ENCODE measurements around the gene DLGAP4.
"Not testable (repeated sequence)": the region's sequence is repeated elsewhere in the genome, so short reads cannot be mapped to it uniquely, and the experiment has no call there.

The DLGAP4 gene

DNA sequence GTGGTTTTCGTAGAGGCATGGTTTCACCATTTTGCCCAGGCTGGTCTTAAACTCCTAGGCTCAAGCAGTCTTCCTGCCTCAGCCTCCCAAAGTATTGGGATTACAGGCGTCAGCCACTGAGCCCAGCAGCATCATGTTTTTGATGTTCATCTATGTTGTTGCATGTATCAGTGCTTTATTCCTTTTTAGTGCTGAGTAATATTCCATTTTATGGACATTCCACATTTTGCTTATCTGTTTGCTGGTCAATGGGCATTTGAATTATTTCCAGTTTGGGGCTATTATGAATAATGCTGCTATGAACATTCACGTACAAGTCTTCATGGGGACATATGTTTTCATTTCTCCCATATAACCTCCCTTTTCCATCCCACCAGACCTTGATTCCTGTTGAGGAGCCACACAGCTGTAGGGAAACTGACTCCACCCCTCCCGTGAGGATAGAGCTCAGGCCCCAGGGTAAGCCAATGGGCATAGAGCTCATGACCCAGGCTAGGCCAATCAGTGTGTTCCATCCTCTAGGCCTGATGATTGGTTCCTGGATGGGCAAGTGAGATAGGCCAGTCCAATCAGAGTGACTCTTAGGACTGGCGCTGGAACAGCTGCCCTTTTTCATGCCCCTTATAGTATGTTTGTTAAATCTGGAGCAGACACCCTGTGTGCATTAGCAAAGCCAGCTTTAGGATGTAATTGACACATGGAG lies 49.5 kb downstream of the DLGAP4 start:
- DNase-seq (ENCODE audit: low spot score): no peak

DNA sequence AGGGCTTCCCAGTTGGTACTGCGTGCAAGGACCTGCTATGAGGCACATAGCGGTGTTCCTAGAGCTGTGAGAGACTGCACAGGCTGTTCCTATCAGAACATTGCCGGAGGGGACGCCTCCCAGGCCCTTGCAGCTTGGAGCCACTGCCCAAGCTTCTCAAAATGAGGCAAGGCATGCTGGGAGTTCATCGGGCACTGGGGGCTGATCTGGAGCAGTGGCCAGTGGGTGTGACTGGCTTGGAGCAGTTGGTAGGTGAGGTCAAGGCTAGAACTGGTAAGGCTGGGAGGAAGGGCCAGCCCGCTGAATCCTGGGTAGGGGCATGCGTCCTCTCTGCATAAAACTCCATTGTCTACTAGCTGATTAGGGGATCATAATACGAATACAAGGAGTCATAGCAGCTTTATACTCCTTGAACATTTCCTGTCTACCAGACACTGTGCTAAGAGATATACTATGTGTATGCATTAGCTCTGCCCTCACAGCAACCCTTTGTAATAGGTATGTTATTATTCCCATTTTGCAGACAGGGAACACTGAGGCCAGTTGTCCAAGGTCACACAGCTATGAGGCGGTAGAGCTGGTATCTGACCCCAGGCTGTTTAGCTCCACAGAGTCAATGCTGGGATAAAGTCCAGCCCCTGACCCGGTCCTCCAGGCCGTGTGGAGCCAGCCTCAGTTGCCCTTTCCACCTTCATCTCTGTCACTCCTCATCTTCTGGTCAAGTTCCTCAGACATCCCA lies 53.7 kb downstream of the DLGAP4 start:
- DNase-seq (ENCODE audit: low spot score): no peak

DNA sequence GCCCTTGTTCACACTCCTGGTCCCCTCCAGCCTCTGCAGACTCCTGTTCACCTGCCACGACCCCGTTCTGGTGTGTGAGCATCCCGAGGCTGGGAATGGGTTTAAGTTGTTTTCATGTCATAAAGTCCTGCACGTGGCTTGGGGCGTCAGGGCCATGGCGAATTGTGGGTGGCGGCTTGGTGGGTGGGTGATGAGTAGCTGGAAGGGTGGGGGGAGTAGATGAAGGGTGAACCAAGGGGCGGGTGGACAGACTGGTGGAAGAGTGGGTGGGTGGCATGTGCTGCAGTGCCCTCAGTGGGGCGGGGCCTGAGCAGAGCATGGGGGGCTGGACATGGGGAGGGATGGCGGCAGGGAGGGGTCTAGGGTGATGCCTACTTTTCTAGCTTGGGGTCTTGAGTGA lies 54.3 kb downstream of the DLGAP4 start:
- no peak for DNase-seq (ENCODE audit: low spot score)

- DNase-seq (ENCODE audit: low spot score): no peak
These were observed 55.3 kb downstream of the DLGAP4 start for GRCh38 chr20:36361406-36361805.

GRCh38 chr20:36362261-36362660 lies 56.1 kb downstream of the DLGAP4 start:
- no peak for DNase-seq (ENCODE audit: low spot score)

DNA sequence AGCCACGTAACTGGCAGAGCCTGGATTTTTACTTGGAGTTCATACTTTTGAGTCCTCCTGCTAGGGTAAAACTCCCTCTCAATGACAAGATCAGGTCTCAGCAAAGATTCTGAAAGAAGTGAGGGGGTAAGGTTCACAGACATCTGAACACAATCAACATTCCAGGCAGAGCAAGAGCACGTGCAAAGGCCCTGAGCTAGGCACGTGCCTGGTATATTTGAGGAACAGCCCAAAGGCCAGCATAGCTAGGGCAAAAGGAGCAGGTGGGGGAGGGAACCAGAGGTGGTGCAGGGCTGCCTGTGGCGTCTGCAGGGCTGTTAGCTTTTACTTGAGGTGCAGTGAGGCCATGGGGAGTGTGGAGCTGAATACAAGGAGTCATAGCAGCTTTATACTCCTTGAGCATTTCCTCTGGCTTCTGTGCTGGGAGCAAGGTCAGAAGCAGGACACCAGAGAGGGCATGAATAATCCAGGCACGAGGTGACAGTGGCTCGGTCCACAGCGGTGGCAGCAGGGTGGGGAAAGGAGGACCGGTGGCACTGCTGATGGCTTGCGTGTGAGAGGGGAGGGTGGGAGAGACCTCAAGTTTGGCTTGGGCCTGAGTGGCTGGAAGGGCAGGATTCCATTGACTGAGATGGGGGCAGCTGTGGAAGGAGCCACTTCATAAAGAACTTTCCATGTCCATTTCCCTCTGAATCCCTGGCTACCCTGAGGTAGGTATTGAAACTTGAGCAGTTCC lies 57.0 kb downstream of the DLGAP4 start:
- no peak for DNase-seq (ENCODE audit: low spot score)

DNA sequence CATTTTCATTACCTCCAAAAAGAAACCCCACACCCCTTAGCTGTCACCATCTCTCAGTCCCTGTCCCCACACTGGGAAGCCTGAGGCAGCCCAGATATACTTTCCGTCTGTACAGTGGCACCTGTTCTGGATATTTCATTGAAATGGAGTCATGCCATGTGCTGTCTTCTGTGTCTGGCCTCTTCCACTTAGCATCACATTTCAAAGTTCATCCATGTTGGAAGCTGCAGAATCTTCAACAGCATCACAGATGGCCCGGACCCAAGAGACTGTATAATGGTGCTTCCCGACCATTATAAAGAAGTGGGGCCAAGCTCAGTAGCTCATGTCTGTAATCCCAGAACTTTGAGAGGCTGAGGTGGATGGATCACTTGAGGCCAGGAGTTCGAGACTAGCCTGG lies 58.4 kb downstream of the DLGAP4 start:
- DNase-seq (ENCODE audit: low spot score): no peak

- DNase-seq (ENCODE audit: low spot score): no peak
These were observed 60.7 kb downstream of the DLGAP4 start for GRCh38 chr20:36366623-36367369.

DNA sequence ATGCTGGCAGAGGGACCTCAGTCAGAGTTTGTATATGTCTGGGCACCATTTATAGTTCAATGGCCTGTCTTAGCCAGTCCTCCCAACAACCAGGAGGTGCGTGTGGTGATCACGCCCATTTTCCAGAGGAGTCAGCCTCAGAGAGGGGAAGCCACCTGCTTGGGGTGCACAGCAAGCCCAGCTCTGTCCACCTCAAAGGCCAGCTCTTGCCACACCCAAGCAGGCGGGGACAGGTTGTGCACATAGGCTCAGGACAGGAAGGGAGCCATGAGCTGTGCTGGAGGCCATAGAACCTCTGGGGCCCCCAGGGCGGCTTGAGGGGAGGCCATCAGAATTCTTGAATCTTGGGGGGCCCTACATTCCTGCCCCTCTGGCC lies 61.2 kb downstream of the DLGAP4 start:
- DNase-seq (ENCODE audit: low spot score): no peak

GRCh38 chr20:36367907-36368799 lies 62.0 kb downstream of the DLGAP4 start:
- no peak for DNase-seq (ENCODE audit: low spot score)

DNA sequence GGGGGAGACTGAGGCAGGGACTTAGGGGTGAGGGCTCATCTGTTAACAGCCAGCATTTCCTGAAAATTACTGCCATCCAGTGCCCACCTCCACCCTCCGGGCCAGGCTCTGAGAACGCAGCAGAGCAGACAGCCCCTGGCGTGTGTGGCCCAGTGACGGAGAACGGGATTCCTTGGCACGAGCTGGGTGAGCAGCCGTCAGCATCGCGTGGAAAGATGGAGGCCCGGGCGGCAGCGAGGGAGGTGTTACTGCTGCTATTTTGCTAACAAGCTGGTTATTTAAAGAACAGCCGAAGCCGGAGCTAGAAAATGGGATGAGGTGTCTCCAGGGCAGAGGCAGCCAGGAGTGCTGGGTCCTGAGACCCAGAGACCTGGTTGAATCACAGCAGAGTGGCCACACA lies 62.7 kb downstream of the DLGAP4 start:
- no peak for DNase-seq (ENCODE audit: low spot score)

DNA sequence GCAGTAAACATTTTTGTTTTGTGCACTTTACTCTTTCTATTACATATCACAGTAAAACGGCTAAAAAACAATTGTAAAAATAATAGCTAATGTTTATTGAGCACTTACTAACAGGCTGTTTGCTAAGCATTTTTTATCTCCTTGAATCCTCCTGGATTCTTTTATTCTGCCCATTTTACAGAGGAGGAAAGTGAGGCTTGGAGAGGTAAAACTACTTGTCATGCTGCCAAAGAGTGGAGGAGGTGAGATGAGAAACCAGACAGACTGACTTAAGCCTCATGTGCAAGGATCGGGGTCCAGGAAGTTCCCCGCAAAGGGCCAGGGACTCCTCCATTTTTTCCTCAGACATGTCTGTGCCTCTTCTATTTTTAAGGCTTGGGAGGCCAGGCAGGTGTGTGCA lies 63.6 kb downstream of the DLGAP4 start:
- DNase-seq (ENCODE audit: low spot score): no peak

GRCh38 chr20:36370991-36371790 lies 65.1 kb downstream of the DLGAP4 start:
- no peak for DNase-seq (ENCODE audit: low spot score)

DNA sequence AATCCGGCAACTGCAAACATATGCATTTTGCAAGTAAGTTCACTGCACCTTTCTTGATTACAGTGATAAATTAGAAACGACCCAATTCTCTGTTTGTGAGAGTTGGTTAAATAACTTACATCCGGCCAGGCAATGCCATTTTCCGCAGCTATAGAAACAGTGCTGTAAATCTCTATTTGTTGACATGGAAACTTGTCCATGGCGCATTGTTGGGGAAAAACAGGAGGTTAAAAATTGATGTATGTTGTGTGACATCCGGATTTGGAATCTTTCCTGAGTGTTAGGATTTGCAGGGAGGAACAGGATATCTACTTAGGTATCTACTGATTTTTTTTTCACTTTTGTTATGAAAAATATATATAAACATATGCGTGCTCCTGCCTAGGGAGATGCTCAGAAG lies 66.5 kb downstream of the DLGAP4 start:
- no peak for DNase-seq (ENCODE audit: low spot score)

DNA sequence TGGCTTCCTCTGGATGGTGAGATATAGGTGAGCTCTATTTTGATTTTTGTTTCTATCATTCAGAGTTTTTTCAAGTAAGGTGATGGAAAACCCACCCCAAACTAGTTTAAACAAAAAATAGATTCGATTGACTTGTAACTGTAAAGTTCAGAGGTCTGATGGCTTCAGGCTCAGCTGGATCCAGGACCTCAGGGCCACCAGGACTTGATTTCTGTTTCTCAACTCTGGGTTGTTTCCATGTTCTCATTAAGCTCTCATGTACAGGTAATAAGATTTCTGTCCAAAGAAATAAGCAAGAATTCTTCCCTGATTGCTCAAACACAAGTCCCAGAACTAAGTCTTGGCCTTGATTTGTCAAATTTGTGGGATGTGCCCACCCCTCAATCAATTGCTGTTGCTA lies 67.0 kb downstream of the DLGAP4 start:
- DNase-seq (ENCODE audit: low spot score): no peak

DNA sequence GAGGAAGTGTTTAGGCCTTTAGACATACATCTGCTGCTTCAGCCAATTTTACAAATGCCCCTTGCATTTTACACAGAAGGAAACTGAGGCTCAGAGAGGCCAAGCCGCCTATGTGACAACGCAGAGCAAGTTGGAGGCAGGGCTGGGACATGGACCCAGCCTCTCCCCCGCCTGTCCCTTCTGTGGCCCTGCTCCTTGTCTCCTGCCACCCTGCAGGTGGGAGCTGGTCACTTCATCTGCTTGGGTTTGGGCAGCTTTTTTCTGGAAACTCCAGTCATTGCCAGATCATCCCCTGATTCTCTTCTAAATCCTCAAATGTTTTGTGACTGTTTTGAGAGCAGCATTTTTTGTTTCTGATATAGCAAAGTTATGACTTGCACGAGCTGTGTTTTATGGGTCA lies 68.9 kb downstream of the DLGAP4 start:
- DNase-seq (ENCODE audit: low spot score): no peak

GRCh38 chr20:36377348-36378326 lies 71.5 kb downstream of the DLGAP4 start:
- no peak for DNase-seq (ENCODE audit: low spot score)

DNA sequence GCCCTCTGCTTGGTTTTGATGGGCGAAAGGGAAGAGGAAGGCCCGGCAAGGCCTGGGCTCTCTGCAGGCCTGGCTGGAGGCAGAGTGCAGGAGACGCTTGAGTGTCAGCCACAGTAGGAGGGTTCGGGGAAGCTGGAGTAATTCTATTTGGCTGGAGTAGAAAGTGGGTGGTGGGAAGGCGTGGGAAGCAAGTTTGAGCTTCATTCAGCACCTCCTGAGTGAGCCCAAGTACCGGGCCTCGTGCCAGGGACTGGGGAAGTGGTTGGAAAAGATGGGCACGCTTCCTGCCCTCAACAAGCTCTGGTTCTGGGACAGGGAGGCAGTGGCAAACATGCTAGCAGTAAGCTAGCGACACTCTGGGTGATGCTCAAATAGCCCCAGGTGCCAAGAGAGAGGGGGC lies 72.5 kb downstream of the DLGAP4 start:
- no peak for DNase-seq (ENCODE audit: low spot score)

- DNase-seq (ENCODE audit: low spot score): not testable (repeated sequence)
These were observed 73.8 kb downstream of the DLGAP4 start for GRCh38 chr20:36379914-36380313.
